Measurements from ENCODE around the gene EBF3.

The EBF3 gene, protein sequence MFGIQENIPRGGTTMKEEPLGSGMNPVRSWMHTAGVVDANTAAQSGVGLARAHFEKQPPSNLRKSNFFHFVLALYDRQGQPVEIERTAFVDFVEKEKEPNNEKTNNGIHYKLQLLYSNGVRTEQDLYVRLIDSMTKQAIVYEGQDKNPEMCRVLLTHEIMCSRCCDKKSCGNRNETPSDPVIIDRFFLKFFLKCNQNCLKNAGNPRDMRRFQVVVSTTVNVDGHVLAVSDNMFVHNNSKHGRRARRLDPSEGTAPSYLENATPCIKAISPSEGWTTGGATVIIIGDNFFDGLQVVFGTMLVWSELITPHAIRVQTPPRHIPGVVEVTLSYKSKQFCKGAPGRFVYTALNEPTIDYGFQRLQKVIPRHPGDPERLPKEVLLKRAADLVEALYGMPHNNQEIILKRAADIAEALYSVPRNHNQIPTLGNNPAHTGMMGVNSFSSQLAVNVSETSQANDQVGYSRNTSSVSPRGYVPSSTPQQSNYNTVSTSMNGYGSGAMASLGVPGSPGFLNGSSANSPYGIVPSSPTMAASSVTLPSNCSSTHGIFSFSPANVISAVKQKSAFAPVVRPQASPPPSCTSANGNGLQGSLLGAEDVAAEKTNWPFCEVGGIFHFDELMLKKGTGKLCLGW

GRCh38 chr10:129963641-129964501 lies at the start of gene EBF3:
EBF3 (minus strand) TSS chr10:129964274; CDS start chr10:129963768, 506 bp downstream.
- peak in 1 of 2 experiments; percentile 38 for DNase-seq

GRCh38 chr10:130013335-130014262 lies 49.5 kb upstream of the EBF3 start:
- DNase-seq: no peak

DNA sequence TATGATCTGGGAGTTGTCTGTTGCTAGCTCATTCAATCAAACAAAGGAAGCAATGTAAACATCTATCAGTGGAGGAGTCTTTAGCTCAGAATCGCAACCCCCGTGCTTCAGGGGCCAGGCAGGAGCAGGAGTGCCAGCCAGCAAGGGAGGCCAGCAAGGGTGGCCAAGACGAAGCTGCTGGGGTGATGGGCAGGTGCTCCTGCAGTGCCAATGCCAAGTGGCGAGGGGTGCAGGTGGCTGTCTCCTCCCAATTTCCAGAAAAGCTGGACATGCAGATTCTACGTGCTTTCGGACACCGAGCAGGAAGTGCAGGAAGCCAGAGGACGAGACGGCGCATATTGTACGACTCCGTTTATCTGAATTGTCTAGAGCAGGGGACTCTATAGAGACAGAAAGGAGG lies 48.1 kb upstream of the EBF3 start:
- DNase-seq: no peak

DNA sequence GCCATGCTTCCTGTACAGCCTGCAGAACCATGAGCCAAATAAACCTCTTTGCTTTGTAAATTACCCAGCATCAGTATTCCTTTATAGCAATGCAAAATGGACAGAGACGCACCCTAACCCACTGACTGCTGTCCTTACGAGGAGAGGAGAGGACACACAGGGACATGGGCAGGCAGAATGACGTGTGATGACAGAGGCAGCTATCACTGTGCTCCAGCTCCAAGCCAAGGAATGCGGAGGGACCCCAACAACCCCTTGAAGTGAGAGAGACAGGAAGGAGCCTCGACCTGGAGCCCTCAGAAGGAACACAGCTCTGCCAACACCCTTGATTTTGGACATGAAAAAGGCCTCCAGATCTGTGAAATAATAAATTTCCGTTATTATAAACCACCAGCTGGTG lies 46.6 kb upstream of the EBF3 start:
- DNase-seq: no peak

- DNase-seq: no peak
Observed at GRCh38 chr10:130009228-130009627, 45.2 kb upstream of the EBF3 start.

DNA sequence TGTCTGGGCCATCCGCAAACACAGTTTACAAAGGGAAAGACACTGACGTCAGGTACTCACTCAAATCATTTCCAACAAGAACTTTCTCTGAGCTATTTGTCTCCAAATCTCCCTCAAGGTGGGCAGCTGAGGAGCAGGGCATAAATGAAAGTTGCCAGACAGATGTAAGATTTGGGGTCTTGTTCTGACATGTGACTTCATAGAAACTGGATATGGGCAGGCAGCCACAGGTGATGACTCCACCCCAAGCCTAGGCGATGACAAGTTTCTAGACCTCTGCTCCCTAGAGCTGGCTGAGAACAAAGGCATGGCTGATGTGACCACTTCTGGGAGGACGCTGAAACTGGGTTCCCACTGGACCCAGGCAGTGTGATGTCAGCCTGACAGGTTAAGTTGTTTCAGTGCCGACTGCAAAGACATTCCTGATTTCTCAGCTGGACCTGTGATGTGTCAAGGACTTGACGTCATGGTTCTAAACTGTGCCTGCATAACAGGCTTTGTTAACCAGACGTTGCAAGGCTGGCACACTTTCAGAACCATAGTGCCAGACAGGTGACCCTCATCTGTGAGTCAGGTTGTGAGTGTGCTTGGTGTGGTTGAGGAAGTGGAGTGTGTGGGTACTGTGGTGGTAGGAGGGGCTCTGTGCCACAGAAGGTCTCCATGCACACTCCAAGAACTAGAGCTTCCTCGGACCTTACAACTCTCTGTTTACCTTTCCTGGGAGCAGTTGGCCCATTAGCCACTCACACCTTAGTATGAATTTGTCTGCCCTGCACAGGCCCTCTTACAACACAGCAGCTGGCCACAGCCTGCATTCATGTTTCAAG lies 39.9 kb upstream of the EBF3 start:
- DNase-seq: no peak

GRCh38 chr10:130003166-130003565 lies 39.1 kb upstream of the EBF3 start:
- no peak for DNase-seq

GRCh38 chr10:130002606-130003005 lies 38.5 kb upstream of the EBF3 start:
- no peak for DNase-seq

GRCh38 chr10:130000918-130001317 lies 36.8 kb upstream of the EBF3 start:
- DNase-seq: no peak

- DNase-seq: no peak
Observed at GRCh38 chr10:129999140-129999539, 35.1 kb upstream of the EBF3 start.

GRCh38 chr10:129993621-129994020 lies 29.5 kb upstream of the EBF3 start:
- no peak for DNase-seq

DNA sequence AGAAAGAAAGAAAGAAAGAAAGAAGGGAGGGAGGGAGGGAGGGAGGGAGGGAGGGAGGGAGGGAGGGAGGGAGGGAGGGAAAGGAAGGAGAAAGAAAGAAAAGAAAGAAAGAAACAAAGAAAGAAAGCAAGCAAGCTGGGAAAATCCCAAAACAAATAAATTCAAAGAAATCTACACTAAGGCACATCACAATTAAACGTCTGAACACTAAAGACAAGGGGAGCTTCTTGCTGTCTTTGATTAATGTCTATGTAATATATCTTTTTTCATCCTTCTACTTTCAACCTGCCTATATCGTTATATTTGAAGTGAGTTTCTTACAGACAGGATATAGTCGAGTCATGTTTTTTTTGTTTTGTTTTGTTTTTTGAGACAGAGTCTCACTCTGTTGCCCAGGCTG lies 28.3 kb upstream of the EBF3 start:
- DNase-seq: no peak

GRCh38 chr10:129982825-129983224 lies 18.8 kb upstream of the EBF3 start:
- no peak for DNase-seq

GRCh38 chr10:129978980-129979379 lies 14.9 kb upstream of the EBF3 start:
- no peak for DNase-seq

- no peak for DNase-seq
Observed at GRCh38 chr10:129978322-129978721, 14.2 kb upstream of the EBF3 start.

- DNase-seq: no peak
Observed at GRCh38 chr10:129977794-129978193, 13.7 kb upstream of the EBF3 start.

DNA sequence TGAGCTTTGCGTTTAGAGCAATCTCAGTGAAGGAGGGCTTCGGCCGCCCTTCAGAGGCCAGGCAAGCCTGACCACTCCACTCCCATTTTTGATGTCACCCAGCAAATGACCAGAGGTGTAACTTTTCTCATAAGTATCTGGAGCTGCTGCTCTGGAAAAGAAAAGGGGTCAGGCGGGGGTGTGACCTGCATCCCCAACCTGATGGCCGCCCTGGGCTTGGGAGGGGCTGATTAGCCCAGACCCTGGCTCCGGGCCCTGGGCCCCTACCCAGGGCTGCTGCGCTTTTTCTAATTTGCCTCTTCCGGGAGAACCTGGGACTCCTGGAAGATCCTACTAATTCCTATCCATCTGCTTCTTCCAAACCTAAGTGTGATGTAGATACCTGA lies 9.6 kb upstream of the EBF3 start:
- no peak for DNase-seq

- no peak for DNase-seq
Observed at GRCh38 chr10:129972966-129973673, 9.0 kb upstream of the EBF3 start.

GRCh38 chr10:129972145-129972965 lies 8.3 kb upstream of the EBF3 start:
- DNase-seq: peak in 1 of 2 experiments; percentile 8

All from NCI-H524 (cell line).